ENCODE data around the gene SIX2.
"Not testable (repeated sequence)": the region's sequence is repeated elsewhere in the genome, so short reads cannot be mapped to it uniquely, and the experiment has no call there.

The SIX2 gene

DNA sequence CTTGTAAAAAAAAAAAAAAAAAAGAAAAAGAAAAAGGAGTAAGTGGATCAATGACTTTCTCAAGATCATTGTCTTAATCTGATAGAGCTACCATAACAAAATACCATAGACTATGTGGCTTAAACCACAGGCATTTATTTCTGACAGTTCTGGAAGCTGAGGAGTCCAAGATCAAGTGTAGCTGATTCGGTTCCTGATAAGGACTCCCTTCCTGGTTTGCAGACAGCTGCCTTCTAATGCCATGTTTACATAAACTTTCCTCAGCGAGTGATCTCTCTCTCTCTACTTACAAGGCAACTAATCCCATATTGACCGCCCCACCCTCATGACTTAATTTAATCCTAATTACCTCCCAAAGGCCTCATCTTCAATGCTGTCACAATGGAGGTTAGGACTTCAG is 36.5 kb upstream of the SIX2 start:
- H3K27ac ChIP-seq: no peak overlapping the region
- no peak for TF ChIP-seq CTCF (conservative IDR thresholded peaks at IDR 0.05)

GRCh38 chr2:45044916-45045315 is 35.7 kb upstream of the SIX2 start:
- no peak for TF ChIP-seq CTCF (conservative IDR thresholded peaks at IDR 0.05)
- no peak overlapping the region for H3K27ac ChIP-seq

DNA sequence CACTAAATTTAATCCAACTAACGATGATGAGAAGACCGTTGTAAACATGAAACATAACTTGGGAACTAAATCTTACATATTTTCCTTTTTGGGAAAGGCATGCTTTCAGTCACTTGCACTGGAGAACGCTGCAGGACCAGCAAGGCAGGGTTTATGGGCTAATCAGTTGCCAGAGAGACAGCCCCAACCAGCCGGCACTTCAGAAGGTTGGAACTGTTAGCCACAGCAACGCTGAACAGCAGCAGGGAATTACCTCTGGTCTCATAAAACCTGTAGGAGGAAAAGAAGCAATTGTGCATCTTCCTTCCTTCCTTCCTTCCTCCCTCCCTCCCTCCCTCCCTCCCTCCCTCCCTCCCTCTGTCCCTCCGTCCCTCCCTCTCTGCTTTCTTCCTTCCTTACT is 33.9 kb upstream of the SIX2 start:
- no peak overlapping the region for H3K27ac ChIP-seq
- peak; percentile 22 for TF ChIP-seq CTCF (conservative IDR thresholded peaks at IDR 0.05)

DNA sequence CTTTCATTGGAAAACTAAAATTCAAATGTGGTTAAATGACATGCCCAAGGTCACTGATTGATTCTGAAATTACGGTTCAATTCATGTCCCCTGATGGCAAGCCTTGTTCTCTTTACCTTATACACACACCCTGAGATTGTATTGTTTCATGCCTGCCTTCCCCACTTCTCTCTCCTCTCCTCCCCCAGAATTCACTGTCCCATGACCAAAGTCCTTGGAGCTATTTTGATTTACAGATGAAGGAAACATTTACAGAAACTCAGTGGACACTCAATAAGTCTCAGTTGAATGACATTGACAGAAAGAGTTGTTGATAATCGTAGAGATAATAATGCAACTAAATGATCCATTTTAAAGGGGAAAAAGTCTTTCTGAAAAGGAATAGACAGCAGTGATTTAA is 33.1 kb upstream of the SIX2 start:
- no peak for TF ChIP-seq CTCF (conservative IDR thresholded peaks at IDR 0.05)
- H3K27ac ChIP-seq: no peak overlapping the region

DNA sequence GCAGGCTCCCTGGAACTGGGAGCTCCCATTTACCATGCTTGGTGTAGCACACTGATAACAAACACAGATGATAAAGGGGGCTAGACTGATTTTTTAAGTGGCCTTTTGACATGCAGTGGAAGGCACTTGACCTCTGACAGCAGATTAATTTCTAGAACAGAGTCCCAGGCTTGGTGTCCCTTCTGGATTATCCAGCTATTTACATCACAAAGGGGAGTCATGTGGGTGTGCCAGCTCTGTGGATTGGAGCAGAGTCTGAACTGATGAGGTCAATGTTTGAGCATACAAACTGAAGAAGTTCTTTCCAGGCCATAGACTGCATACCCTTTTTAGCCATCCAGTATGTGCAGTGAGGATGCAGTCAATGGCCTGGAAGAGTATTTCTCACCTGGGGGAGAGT is 31.5 kb upstream of the SIX2 start:
- TF ChIP-seq CTCF (conservative IDR thresholded peaks at IDR 0.05): no peak
- no peak overlapping the region for H3K27ac ChIP-seq

DNA sequence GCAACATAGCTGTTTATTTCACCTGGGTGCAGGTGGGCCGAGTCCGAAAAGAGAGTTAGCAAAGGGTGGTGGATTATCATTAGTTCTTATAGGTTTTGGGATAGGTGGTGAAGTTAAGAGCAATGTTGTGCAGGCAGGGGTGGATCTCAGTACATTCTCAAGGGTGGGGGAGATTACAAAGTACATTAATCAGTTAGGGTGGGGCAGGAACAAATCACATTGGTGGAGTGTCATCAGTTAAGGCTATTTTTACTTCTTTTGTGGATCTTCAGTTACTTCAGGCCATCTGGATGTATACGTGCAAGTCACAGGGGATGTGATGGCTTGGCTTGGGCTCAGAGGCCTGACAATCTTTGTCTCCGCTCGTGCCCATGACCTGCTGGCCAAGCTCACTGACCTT is 30.6 kb upstream of the SIX2 start:
- not testable (repeated sequence) for H3K27ac ChIP-seq

DNA sequence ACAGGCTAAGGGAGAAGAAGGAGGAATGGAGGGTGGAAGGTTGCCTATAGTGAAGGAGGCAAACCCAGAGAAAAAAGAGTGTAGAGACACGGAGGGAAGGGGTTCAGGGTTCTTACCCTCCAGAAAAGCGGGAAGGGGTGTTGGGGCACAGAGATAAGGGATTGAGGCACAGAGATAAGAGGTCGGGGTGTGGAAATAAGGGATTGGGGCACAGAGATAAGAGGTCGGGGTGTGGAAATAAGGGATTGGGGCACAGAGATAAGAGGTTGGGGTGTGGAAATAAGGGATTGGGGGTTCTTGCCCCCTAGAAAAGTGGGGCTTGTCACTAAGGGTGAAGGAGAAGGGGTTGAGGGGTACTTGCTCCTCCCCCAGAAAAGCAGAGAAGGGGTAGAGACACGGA is 29.6 kb upstream of the SIX2 start:
- not testable (repeated sequence) for H3K27ac ChIP-seq

- no peak overlapping the region for H3K27ac ChIP-seq
- no peak for TF ChIP-seq CTCF (conservative IDR thresholded peaks at IDR 0.05)
These were observed 24.1 kb upstream of the SIX2 start for GRCh38 chr2:45033302-45033701.

DNA sequence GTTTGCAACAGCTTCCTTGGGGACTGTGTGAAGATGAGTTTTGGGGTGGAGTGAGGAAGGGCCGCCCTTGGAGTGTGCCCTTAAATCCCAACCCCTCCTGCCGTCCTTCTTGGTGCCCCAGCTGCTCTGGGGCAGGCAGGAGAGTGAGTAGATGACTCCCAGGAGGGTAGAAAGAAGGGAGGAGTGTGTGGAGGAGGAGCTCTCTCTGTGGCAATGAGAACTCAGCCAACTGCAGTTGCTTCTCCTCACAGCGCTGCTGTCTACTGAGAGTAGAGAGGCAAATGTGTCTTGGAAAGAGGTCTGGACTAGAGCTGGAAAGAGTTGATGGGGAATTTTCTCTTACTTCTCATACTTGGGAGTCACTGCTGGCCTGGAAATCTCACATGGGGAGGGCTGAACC is 21.8 kb upstream of the SIX2 start:
- TF ChIP-seq CTCF (conservative IDR thresholded peaks at IDR 0.05): no peak

More for the DNA sequence above, 21.8 kb upstream of the SIX2 start:
- H3K27ac ChIP-seq: no peak overlapping the region
